H9 (cell line): Measurements from ENCODE around the gene PRRX2. TPM values are rescaled to one million over a fixed set of nuclear protein-coding genes. Genes with fewer than 3 reads are reported as not detected.

Source experiments
- DNase-seq: peaks from one replicate; pipeline ENCODE4 v3.0.0-alpha.2; 2017
- H2AFZ ChIP-seq: one replicate; pipeline ENCODE4 v1.6.1; 2013; ENCODE audit warnings: mild to moderate bottlenecking, low read length, control low read depth, moderate library complexity
- H2AK5ac ChIP-seq: 2 replicates; pipeline ENCODE4 v1.6.1; 2013; ENCODE audit warnings: low read length, control low read depth, mixed read lengths; ENCODE audit not compliant: insufficient read length
- H2BK120ac ChIP-seq: one replicate; pipeline ENCODE4 v1.6.1; 2013; ENCODE audit warnings: low read depth, mild to moderate bottlenecking, low read length, control low read depth, inconsistent platforms; ENCODE audit not compliant: poor library complexity, severe bottlenecking
- H2BK12ac ChIP-seq: 2 replicates; pipeline ENCODE4 v1.6.1; 2013; ENCODE audit warnings: low read length, control low read depth, mixed read lengths, low read depth; ENCODE audit not compliant: insufficient read length
- H2BK15ac ChIP-seq: 2 replicates; pipeline ENCODE4 v1.6.1; 2013; ENCODE audit warnings: low read depth, low read length, control low read depth
- H2BK20ac ChIP-seq: one replicate; pipeline ENCODE4 v1.6.1; 2013; ENCODE audit warnings: low read depth, mild to moderate bottlenecking, low read length, control low read depth, inconsistent platforms; ENCODE audit not compliant: poor library complexity, severe bottlenecking
- H2BK5ac ChIP-seq: 2 replicates; pipeline ENCODE4 v1.6.1; 2013; ENCODE audit warnings: low read length, control low read depth, mixed read lengths; ENCODE audit not compliant: insufficient read length
- H3K14ac ChIP-seq: 2 replicates; pipeline ENCODE4 v1.6.1; 2013; ENCODE audit warnings: low read length, control low read depth; ENCODE audit not compliant: insufficient read depth
- H3K18ac ChIP-seq: 2 replicates; pipeline ENCODE4 v1.6.1; 2013; ENCODE audit warnings: low read depth, mild to moderate bottlenecking, mixed read lengths, low read length, control low read depth; ENCODE audit not compliant: insufficient read length
- H3K23ac ChIP-seq: 2 replicates; pipeline ENCODE4 v1.6.1; 2013; ENCODE audit warnings: low read length, control low read depth, mixed read lengths, low read depth; ENCODE audit not compliant: insufficient read length
- H3K23me2 ChIP-seq: 2 replicates; pipeline ENCODE4 v1.6.1; 2013; ENCODE audit warnings: low read depth, mild to moderate bottlenecking, mixed read lengths, low read length, control low read depth; ENCODE audit not compliant: insufficient read length, poor library complexity, severe bottlenecking
- H3K27ac ChIP-seq: 2 replicates; pipeline ENCODE4 v1.5.1; 2013; ENCODE audit warnings: low read length, control low read depth, mixed read lengths, low read depth; ENCODE audit not compliant: insufficient read length
- H3K27me3 ChIP-seq: 2 replicates; pipeline ENCODE4 v1.6.1; 2013; ENCODE audit warnings: low read length, control low read depth, inconsistent platforms; ENCODE audit not compliant: insufficient read depth
- H3K4ac ChIP-seq: 2 replicates; pipeline ENCODE4 v1.6.1; 2013; ENCODE audit warnings: low read depth, mild to moderate bottlenecking, control low read depth, inconsistent platforms, low read length, moderate library complexity
- H3K4me1 ChIP-seq: 2 replicates; pipeline ENCODE4 v1.6.1; 2013; ENCODE audit warnings: low read length, control low read depth, inconsistent platforms; ENCODE audit not compliant: insufficient read depth
- H3K4me2 ChIP-seq: 2 replicates; pipeline ENCODE4 v1.6.1; 2013; ENCODE audit warnings: low read length, control low read depth, mixed read lengths; ENCODE audit not compliant: insufficient read length, insufficient read depth
- H3K56ac ChIP-seq: 2 replicates; pipeline ENCODE4 v1.6.1; 2013; ENCODE audit warnings: low read depth, mild to moderate bottlenecking, mixed read lengths, low read length, control low read depth; ENCODE audit not compliant: insufficient read length
- H3K79me1 ChIP-seq: 2 replicates; pipeline ENCODE4 v1.6.1; 2013; ENCODE audit warnings: low read depth, mild to moderate bottlenecking, moderate library complexity, low read length, control low read depth, inconsistent platforms; ENCODE audit not compliant: insufficient read depth, poor library complexity, severe bottlenecking
- H3K79me2 ChIP-seq: 2 replicates; pipeline ENCODE4 v1.6.1; 2013; ENCODE audit warnings: low read length, control low read depth, inconsistent platforms; ENCODE audit not compliant: insufficient read depth
- H3K9ac ChIP-seq: 2 replicates; pipeline ENCODE4 v1.6.1; 2013; ENCODE audit warnings: low read length, control low read depth, mixed read lengths; ENCODE audit not compliant: insufficient read length; ENCODE audit errors: extremely low read depth
- H3K9me3 ChIP-seq: one replicate; pipeline ENCODE4 v1.6.1; 2013; ENCODE audit warnings: low read depth, low read length, inconsistent platforms; ENCODE audit not compliant: control insufficient read depth
- H3T11ph ChIP-seq: one replicate; pipeline ENCODE4 v1.6.1; 2013; ENCODE audit warnings: mild to moderate bottlenecking, low read length, control low read depth, inconsistent platforms
- H4K20me1 ChIP-seq: one replicate; pipeline ENCODE4 v1.6.1; 2013; ENCODE audit not compliant: control insufficient read depth, insufficient read length, insufficient read depth
- H4K5ac ChIP-seq: 2 replicates; pipeline ENCODE4 v1.6.1; 2013; ENCODE audit warnings: low read depth, mild to moderate bottlenecking, mixed read lengths, low read length, control low read depth; ENCODE audit not compliant: insufficient read length
- H4K8ac ChIP-seq: replicated peaks from 2 replicates; pipeline ENCODE4 v1.6.1; 2013; ENCODE audit warnings: low read length, control low read depth, mixed read lengths, low read depth; ENCODE audit not compliant: insufficient read length
- H4K91ac ChIP-seq: 2 replicates; pipeline ENCODE4 v1.6.1; 2013; ENCODE audit warnings: low read depth, mild to moderate bottlenecking, moderate library complexity, mixed read lengths, low read length, control low read depth; ENCODE audit not compliant: insufficient read length
- H3K27ac Mint-ChIP-seq, 3 experiments: 2 replicates in 2 of 3; 3 replicates in 1 of 3; pipeline ENCODE4 v1.8.0; 2020 to 2021; ENCODE audit warnings: mixed read lengths in 3 of 3, mild to moderate bottlenecking in 1 of 3, moderate library complexity in 1 of 3
- H3K27me3 Mint-ChIP-seq: 2 replicates; pipeline ENCODE4 v1.8.0; 2021; ENCODE audit warnings: low read depth, mild to moderate bottlenecking, moderate library complexity, mixed read lengths
- H3K36me3 Mint-ChIP-seq, 3 experiments: 2 replicates in 2 of 3; 3 replicates in 1 of 3; pipeline ENCODE4 v1.8.0; 2020 to 2021; ENCODE audit warnings: low read depth in 3 of 3, mixed read lengths in 3 of 3; ENCODE audit not compliant: insufficient read depth in 1 of 3
- H3K4me1 Mint-ChIP-seq, 2 experiments: 2 replicates each; pipeline ENCODE4 v1.8.0; 2020; ENCODE audit warnings: mixed read lengths in 2 of 2
- H3K4me3 Mint-ChIP-seq, 2 experiments: 2 replicates in 1 of 2; 3 replicates in 1 of 2; pipeline ENCODE4 v1.8.0; 2020 to 2021; ENCODE audit warnings: mild to moderate bottlenecking in 2 of 2, mixed read lengths in 2 of 2, moderate library complexity in 1 of 2
- H3K9me3 Mint-ChIP-seq, 2 experiments: 2 replicates in 1 of 2; 3 replicates in 1 of 2; pipeline ENCODE4 v1.8.0; 2020; ENCODE audit warnings: mild to moderate bottlenecking in 2 of 2, mixed read lengths in 2 of 2, moderate library complexity in 1 of 2
- WGBS: extraction: QIAGEN DNeasy Blood & Tissue Kit; methylation state at CpG from one replicate; pipeline ENCODE4 v1.1.7; 2013; ENCODE audit warnings: missing lambda C conversion rate, low lambda C conversion rate, mixed read lengths; ENCODE audit not compliant: insufficient read length; ENCODE audit errors: extremely low coverage; 5-methylcytosine and 5-hydroxymethylcytosine counted together
- total RNA-seq: library from RNA; stranded (reverse); gene quantifications from 2 replicates; pipeline ENCODE4 v1.2.1, GENCODE V29; 2021
- TF ChIP-seq, protein P1 (sequence below): fragments of 200-600 bp; sonication (generic); conservative IDR thresholded peaks from 3 replicates; pipeline ENCODE4 v1.8.0; 2021; ENCODE audit warnings: antibody characterized with exemption, mild to moderate bottlenecking

Gene PRRX2
- total RNA-seq, 1 experiment from 2014 or later: 3.9 TPM

DNA sequence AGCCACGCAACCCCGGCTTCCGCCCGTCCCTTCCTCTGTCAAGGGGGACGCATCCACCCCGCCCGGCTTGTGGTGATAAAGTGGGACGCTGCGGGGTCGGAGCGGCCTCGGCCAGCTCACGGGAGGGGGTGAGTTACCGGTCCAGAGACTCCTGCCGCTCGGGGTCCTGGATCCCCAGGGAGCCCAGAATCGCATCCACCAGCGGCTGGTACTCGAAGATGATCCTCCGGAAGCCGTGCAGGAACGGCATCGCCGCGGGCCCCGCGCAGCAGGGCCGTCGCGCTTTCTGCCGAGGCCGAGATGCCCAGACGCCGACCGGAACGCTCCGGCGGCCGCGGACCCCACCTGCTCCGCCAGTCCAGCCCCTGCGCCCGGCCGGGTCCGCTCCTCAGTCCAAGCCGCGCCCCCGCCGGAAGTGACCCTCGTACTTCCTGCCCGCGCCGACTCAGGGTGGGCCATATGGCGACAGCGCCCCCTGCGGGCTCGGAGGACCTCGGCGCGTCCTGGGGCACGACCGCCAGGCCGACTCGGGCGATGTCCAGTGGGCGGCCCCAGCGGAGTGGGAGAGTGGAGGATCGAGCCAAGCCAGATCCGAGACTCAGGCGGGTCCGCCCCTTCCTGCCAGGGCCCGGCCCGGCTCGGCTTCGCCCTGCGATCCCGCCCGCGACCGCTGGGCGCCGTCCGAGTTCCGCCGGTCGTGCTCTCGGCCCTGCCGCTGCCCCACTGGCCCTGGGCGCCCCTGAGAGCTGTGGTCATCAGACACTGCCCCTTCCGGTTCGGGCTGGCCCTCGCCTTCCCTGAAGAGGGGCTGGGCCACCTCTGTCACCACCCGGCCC is 23.5 kb upstream of the PRRX2 start, which contains the start of gene ASB6:
Gene ASB6 (minus strand): TSS at position 402 of the 836 bp plus-strand sequence. CDS start 152 bp downstream, at position 250.
- no peak within 1 kb of the TSS for H2BK5ac ChIP-seq
- no peak within 1 kb of the TSS for H2BK120ac ChIP-seq
- DNase-seq: peak; percentile 98
- H2BK15ac ChIP-seq: no peak within 1 kb of the TSS
- no peak within 1 kb of the TSS for H3K27ac ChIP-seq
- Mint-ChIP-seq H3K4me1 (peaks cover 7 to 17% of the 10 kb centered on the region in 2 experiments), H3K27me3 (peaks cover 2% of the 10 kb centered on the region), H3K36me3 (peaks cover 6 to 17% (median 16%) of the 10 kb centered on the region in 3 experiments), H3K27ac (peak within 1 kb of the TSS; percentile 55 to 82 (median 68); a peak in 4 of 7 replicates), H3K4me3 (peak within 1 kb of the TSS; percentile 80 to 85), H3K9me3 (no peaks in the 10 kb centered on the region; a peak in 1 of 5 replicates)
- H3K4me2 ChIP-seq: peak within 1 kb of the TSS; percentile 59
- no peak within 1 kb of the TSS for H4K91ac ChIP-seq
- peak within 1 kb of the TSS; percentile 45 for H3K14ac ChIP-seq
- H3K18ac ChIP-seq: no peak within 1 kb of the TSS
- H3K9ac ChIP-seq: peak within 1 kb of the TSS; percentile 76
- no peak within 1 kb of the TSS for H2AFZ ChIP-seq
- no peak within 1 kb of the TSS for H3K23ac ChIP-seq
- H3K4me1 ChIP-seq: no peaks in the 10 kb centered on the region
- no peak within 1 kb of the TSS for H4K8ac ChIP-seq
- H3K27me3 ChIP-seq: no peaks in the 10 kb centered on the region
- H3K9me3 ChIP-seq: no peaks in the 10 kb centered on the region
- no CpG with 5 or more reads among the region's 93 CpGs for WGBS
- H4K5ac ChIP-seq: no peak within 1 kb of the TSS
- no peak within 1 kb of the TSS for H2BK12ac ChIP-seq
- peaks cover 3% of the 10 kb centered on the region; the same call in 1 of the 2 replicates for H3K79me2 ChIP-seq
- TF ChIP-seq, protein P1, sequence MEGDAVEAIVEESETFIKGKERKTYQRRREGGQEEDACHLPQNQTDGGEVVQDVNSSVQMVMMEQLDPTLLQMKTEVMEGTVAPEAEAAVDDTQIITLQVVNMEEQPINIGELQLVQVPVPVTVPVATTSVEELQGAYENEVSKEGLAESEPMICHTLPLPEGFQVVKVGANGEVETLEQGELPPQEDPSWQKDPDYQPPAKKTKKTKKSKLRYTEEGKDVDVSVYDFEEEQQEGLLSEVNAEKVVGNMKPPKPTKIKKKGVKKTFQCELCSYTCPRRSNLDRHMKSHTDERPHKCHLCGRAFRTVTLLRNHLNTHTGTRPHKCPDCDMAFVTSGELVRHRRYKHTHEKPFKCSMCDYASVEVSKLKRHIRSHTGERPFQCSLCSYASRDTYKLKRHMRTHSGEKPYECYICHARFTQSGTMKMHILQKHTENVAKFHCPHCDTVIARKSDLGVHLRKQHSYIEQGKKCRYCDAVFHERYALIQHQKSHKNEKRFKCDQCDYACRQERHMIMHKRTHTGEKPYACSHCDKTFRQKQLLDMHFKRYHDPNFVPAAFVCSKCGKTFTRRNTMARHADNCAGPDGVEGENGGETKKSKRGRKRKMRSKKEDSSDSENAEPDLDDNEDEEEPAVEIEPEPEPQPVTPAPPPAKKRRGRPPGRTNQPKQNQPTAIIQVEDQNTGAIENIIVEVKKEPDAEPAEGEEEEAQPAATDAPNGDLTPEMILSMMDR: peak; percentile 100
- H3K23me2 ChIP-seq: peaks cover 12% of the 10 kb centered on the region
- H3K79me1 ChIP-seq: peaks cover 11% of the 10 kb centered on the region
- H3K4ac ChIP-seq: no peak within 1 kb of the TSS
- H2AK5ac ChIP-seq: no peak within 1 kb of the TSS
- H4K20me1 ChIP-seq: no peaks in the 10 kb centered on the region
- H3T11ph ChIP-seq: no peak within 1 kb of the TSS
- no peak within 1 kb of the TSS for H2BK20ac ChIP-seq
- no peak within 1 kb of the TSS for H3K56ac ChIP-seq
